Astrocyte (in vitro differentiated cells and primary cell): ENCODE data around the gene SLC24A4. TPM values are rescaled to one million over a fixed set of nuclear protein-coding genes. Genes with fewer than 3 reads are reported as not detected.

ENCODE experiments used
- DNase-seq: peaks from one replicate; pipeline ENCODE4 v3.0.0-alpha.2; 2010; ENCODE audit warnings: low read depth
- FAIRE-seq: peaks from 2 replicates; lab custom pipeline; 2011; peaks lifted over from hg19 to GRCh38; lab: Jason Lieb, UNC
- H2AFZ ChIP-seq: 2 replicates; pipeline ENCODE4 v1.6.0; 2012; ENCODE audit warnings: low read depth, low read length, inconsistent platforms
- H3K27ac ChIP-seq: 2 replicates; pipeline ENCODE4 v1.5.1; 2011; ENCODE audit warnings: low read depth, low read length, inconsistent platforms
- H3K27me3 ChIP-seq: 2 replicates; pipeline ENCODE4 v1.6.0; 2011; ENCODE audit warnings: low read length, inconsistent platforms; ENCODE audit not compliant: insufficient read depth
- H3K36me3 ChIP-seq: 2 replicates; pipeline ENCODE4 v1.5.1; 2011; ENCODE audit warnings: low read length, inconsistent platforms; ENCODE audit not compliant: insufficient read depth
- H3K4me1 ChIP-seq: 2 replicates; pipeline ENCODE4 v1.5.1; 2011; ENCODE audit warnings: low read length, inconsistent platforms; ENCODE audit not compliant: insufficient read depth
- H3K4me2 ChIP-seq: 2 replicates; pipeline ENCODE4 v1.6.0; 2012; ENCODE audit warnings: low read length, inconsistent platforms
- H3K4me3 ChIP-seq: 2 replicates; pipeline ENCODE4 v1.5.1; 2011; ENCODE audit warnings: low read depth, mild to moderate bottlenecking, low read length, inconsistent platforms; ENCODE audit not compliant: insufficient read depth
- H3K79me2 ChIP-seq: 2 replicates; pipeline ENCODE4 v1.6.0; 2012; ENCODE audit warnings: mild to moderate bottlenecking, low read length, inconsistent platforms; ENCODE audit not compliant: insufficient read depth
- H3K9ac ChIP-seq: 2 replicates; pipeline ENCODE4 v1.6.0; 2012; ENCODE audit warnings: mild to moderate bottlenecking, low read length, inconsistent platforms
- H3K9me3 ChIP-seq: 2 replicates; pipeline ENCODE4 v1.5.1; 2012; ENCODE audit warnings: low read depth, mild to moderate bottlenecking, low read length, inconsistent platforms; ENCODE audit not compliant: insufficient read depth
- H4K20me1 ChIP-seq: 2 replicates; pipeline ENCODE4 v1.6.0; 2012; ENCODE audit warnings: low read length, inconsistent platforms; ENCODE audit not compliant: insufficient read depth
- H3K27ac Mint-ChIP-seq: one replicate; pipeline ENCODE4 v1.8.0; 2021; ENCODE audit warnings: mild to moderate bottlenecking, mixed read lengths; ENCODE audit not compliant: unreplicated experiment
- H3K27me3 Mint-ChIP-seq: one replicate; pipeline ENCODE4 v1.8.0; 2021; ENCODE audit warnings: low read depth, mixed read lengths; ENCODE audit not compliant: unreplicated experiment
- H3K36me3 Mint-ChIP-seq: one replicate; pipeline ENCODE4 v1.8.0; 2021; ENCODE audit warnings: low read depth, mixed read lengths; ENCODE audit not compliant: unreplicated experiment
- H3K4me1 Mint-ChIP-seq: one replicate; pipeline ENCODE4 v1.8.0; 2021; ENCODE audit warnings: low read depth, mixed read lengths; ENCODE audit not compliant: unreplicated experiment
- H3K4me3 Mint-ChIP-seq: one replicate; pipeline ENCODE4 v1.8.0; 2021; ENCODE audit warnings: mild to moderate bottlenecking, moderate library complexity, mixed read lengths; ENCODE audit not compliant: unreplicated experiment
- H3K9me3 Mint-ChIP-seq: one replicate; pipeline ENCODE4 v1.8.0; 2021; ENCODE audit warnings: mild to moderate bottlenecking, mixed read lengths; ENCODE audit not compliant: unreplicated experiment
- CTCF ChIP-seq: IDR thresholded peaks from 2 replicates; pipeline ENCODE4 v1.5.1; 2011; ENCODE audit warnings: low read depth, mild to moderate bottlenecking, inconsistent platforms, low read length, moderate library complexity; ENCODE audit not compliant: insufficient read depth
- EZH2 ChIP-seq: IDR thresholded peaks from 2 replicates; pipeline ENCODE4 v1.6.1; 2012; ENCODE audit warnings: mild to moderate bottlenecking, low read length, inconsistent platforms; ENCODE audit not compliant: insufficient read depth
- total RNA-seq: library from RNA; stranded (reverse); gene quantifications from 2 replicates; pipeline ENCODE4 v1.2.1, GENCODE V29; 2021

Gene SLC24A4
- total RNA-seq, 1 donor from 2014 or later, result not detected

- no peak overlapping the region for H3K4me3 Mint-ChIP-seq
- H3K4me2 ChIP-seq, result no peak overlapping the region
- H3K36me3 Mint-ChIP-seq, result no peaks in the 10 kb centered on the region
Measured at GRCh38 chr14:92506231-92506630, 183.3 kb downstream of the SLC24A4 start.

GRCh38 chr14:92507174-92507768, 184.3 kb downstream of the SLC24A4 start:
- Histone ChIP-seq H3K9me3 (no peaks in the 10 kb centered on the region), H3K4me1 (peaks cover 22% of the 10 kb centered on the region), H3K36me3 (no peaks in the 10 kb centered on the region), H3K79me2 (no peaks in the 10 kb centered on the region), H3K9ac (no peak overlapping the region), H3K27me3 (no peaks in the 10 kb centered on the region), H3K4me2 (no peak overlapping the region), H4K20me1 (no peaks in the 10 kb centered on the region), H3K27ac (no peak overlapping the region), H2AFZ (no peak overlapping the region), H3K4me3 (no peak overlapping the region)
- H3K27ac Mint-ChIP-seq, result no peak overlapping the region
- DNase-seq (no peak), FAIRE-seq (no peak)
- no peaks in the 10 kb centered on the region for H3K27me3 Mint-ChIP-seq
- H3K4me3 Mint-ChIP-seq, result no peak overlapping the region
- TF ChIP-seq CTCF (no peak), EZH2 (no peak)
- H3K9me3 Mint-ChIP-seq, result peaks cover 3% of the 10 kb centered on the region
- no peaks in the 10 kb centered on the region for H3K36me3 Mint-ChIP-seq
- peaks cover 35% of the 10 kb centered on the region for H3K4me1 Mint-ChIP-seq

More at GRCh38 chr14:92506231-92506630, 183.3 kb downstream of the SLC24A4 start:
- Histone ChIP-seq H3K27ac (no peak overlapping the region), H3K27me3 (no peaks in the 10 kb centered on the region), H3K4me1 (peaks cover 27% of the 10 kb centered on the region), H4K20me1 (no peaks in the 10 kb centered on the region), H3K4me3 (no peak overlapping the region), H3K9me3 (no peaks in the 10 kb centered on the region), H2AFZ (no peak overlapping the region), H3K36me3 (no peaks in the 10 kb centered on the region), H3K79me2 (no peaks in the 10 kb centered on the region), H3K9ac (no peak overlapping the region)
- Mint-ChIP-seq H3K4me1 (peaks cover 34% of the 10 kb centered on the region), H3K27me3 (no peaks in the 10 kb centered on the region), H3K27ac (no peak overlapping the region), H3K9me3 (peaks cover 3% of the 10 kb centered on the region)
- TF ChIP-seq CTCF (no peak), EZH2 (no peak)
- FAIRE-seq, result no peak
- DNase-seq, result no peak

- Histone ChIP-seq H3K4me3 (no peak overlapping the region), H3K9me3 (no peaks in the 10 kb centered on the region), H3K79me2 (peaks cover 27% of the 10 kb centered on the region), H4K20me1 (peaks cover 5% of the 10 kb centered on the region), H3K4me2 (peak overlapping the region; percentile 63), H3K36me3 (no peaks in the 10 kb centered on the region), H3K27ac (peak overlapping the region; percentile 87), H3K27me3 (no peaks in the 10 kb centered on the region), H2AFZ (peak overlapping the region; percentile 31), H3K4me1 (peaks cover 19% of the 10 kb centered on the region), H3K9ac (peak overlapping the region; percentile 58)
- Mint-ChIP-seq H3K9me3 (no peaks in the 10 kb centered on the region), H3K27ac (peak overlapping the region; percentile 97), H3K36me3 (no peaks in the 10 kb centered on the region), H3K27me3 (no peaks in the 10 kb centered on the region), H3K4me1 (peaks cover 18% of the 10 kb centered on the region), H3K4me3 (peak overlapping the region; percentile 46)
- TF ChIP-seq EZH2, result no peak
- TF ChIP-seq CTCF, result no peak
- no peak for FAIRE-seq
- no peak for DNase-seq
Measured at GRCh38 chr14:92510972-92511371, 188.0 kb downstream of the SLC24A4 start.
